ENCODE data around the gene TBL1X.
"Not testable (repeated sequence)": the region's sequence is repeated elsewhere in the genome, so short reads cannot be mapped to it uniquely, and the experiment has no call there.

DNA sequence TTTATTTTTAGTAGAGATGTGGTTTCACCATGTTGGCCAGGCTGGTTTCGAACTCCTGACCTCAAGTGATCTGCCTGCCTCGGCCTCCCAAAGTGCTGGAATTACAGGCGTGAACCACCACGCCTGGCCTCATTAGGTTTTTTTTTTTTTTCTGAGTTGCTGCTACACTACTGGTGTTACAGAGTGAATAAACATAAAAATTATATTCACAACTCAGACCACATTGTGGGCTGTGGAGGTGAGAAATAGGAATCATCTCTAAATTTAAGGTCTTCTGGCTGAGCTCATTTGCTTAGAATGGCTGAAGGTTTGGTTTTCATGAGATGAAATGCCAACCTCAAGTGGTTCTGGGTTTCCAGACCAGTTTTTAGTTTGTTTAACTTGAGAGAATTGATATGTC is 10.6 kb downstream of the TBL1X start:
- TF ChIP-seq POLR2A, EP300, POLR2AphosphoS5 (IDR thresholded peaks at IDR 0.05): not testable (repeated sequence)
- TF ChIP-seq, protein P1, sequence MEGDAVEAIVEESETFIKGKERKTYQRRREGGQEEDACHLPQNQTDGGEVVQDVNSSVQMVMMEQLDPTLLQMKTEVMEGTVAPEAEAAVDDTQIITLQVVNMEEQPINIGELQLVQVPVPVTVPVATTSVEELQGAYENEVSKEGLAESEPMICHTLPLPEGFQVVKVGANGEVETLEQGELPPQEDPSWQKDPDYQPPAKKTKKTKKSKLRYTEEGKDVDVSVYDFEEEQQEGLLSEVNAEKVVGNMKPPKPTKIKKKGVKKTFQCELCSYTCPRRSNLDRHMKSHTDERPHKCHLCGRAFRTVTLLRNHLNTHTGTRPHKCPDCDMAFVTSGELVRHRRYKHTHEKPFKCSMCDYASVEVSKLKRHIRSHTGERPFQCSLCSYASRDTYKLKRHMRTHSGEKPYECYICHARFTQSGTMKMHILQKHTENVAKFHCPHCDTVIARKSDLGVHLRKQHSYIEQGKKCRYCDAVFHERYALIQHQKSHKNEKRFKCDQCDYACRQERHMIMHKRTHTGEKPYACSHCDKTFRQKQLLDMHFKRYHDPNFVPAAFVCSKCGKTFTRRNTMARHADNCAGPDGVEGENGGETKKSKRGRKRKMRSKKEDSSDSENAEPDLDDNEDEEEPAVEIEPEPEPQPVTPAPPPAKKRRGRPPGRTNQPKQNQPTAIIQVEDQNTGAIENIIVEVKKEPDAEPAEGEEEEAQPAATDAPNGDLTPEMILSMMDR (IDR thresholded peaks at IDR 0.05), result not testable (repeated sequence)

Measured in stomach (tissue), 4 donors.